Cardiac septum (tissue), 1 donor: Measurements from ENCODE around the gene CYYR1. TPM values are rescaled to one million over a fixed set of nuclear protein-coding genes. Genes with fewer than 3 reads are reported as not detected.

Experiments used
- DNase-seq: peaks from one replicate; pipeline ENCODE4 v3.0.0-alpha.2; 2020; ENCODE audit warnings: low spot score
- intact Hi-C: fragments of 100-400 bp; cut with DNase I; formaldehyde crosslinking; loops from one replicate; pipeline ENCODE4 v1.14.0; 2022
- total RNA-seq: library from RNA; stranded (reverse); fragmentation: NEBNext Ultra II Directional; extraction: Animal tissue kit (Norgen Biotek cat#: 25700); gene quantifications from one replicate; pipeline ENCODE4 v1.2.1, GENCODE V29; 2021
- donor health status: DM: no; HTN: no; CAD: no.

CYYR1 gene
- total RNA-seq, 1 donor from 2014 or later, result 13.8 TPM

DNA sequence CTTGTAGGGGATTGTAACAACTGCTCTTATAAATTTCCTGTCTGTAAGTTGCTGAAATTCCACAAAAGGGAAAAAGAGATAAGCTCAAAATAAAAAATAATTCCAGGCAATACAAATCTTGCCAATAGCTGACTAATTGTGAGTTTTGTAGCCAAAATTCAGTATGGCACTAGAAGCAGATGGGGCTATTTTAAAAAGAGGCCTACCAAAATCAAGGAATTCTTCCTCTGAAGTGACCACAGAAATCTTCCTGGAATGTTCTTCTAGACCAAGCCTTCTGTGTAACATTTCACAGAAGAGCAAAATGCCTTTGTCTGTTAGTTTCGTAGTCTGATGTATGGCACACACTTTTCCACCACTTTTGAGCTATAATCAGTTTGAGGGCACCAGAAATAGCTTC is 127.6 kb downstream of the CYYR1 start:
- no peak for DNase-seq
- intact Hi-C loops, result no loop called here

DNA sequence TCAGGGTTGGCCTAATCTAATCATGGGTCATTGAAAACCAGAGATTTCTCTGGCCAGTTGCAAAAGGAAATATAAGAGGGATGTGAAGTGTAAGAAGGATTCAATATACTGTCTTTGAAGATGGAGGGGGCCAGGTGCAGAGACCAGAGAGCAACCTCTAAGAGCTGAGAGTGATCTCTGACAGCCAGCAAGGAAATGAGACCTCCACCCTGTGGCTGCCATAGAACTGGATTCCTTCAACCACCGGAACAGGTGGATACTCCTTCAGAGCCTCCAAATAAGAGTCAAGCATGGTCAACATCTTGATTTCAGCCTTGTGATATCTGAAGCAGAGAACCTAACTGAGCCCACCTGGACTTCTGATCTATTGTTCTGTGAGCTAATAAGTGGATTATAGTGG is 128.4 kb downstream of the CYYR1 start:
- DNase-seq, result no peak
- intact Hi-C loops, result no loop called here

DNA sequence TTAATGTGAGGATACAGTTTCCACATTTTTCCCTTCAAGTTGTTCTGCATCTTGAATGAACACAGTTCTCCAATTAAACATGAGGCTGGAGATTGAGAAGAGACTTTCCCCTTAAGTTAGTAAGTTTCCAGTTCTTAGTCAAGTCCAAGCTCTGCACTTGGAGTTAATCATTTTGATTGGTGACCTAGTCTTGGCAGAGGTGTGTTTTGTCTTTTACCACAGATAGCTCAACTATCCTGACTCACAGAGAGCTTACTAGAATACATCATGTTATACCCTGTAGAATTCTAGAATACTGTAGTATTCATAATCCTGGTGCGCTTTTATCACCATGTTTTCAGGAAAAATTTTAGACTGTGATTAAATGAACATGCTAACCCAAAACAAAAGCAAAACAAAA is 129.2 kb downstream of the CYYR1 start:
- no peak for DNase-seq
- intact Hi-C loops, result no loop called here

DNA sequence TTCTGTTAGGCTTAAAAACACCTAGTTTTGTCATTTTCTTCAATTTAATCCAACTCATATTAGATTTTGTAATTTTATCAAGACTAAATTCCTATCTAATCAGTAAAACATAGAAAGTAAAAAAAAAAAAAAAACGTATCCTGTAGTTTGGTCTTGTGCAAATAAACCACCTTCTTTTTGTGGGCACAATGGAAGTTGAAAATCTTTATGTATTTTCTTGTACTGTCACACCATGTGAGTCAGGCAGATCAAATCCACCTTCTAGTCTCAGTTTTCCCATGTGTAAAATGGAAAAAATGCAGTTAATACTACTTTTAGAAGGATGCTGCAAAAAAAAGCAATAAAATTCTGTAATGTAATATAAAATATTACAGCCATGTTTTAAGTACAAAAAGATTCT is 129.8 kb downstream of the CYYR1 start:
- no peak for DNase-seq
- intact Hi-C loops, result no loop called here

DNA sequence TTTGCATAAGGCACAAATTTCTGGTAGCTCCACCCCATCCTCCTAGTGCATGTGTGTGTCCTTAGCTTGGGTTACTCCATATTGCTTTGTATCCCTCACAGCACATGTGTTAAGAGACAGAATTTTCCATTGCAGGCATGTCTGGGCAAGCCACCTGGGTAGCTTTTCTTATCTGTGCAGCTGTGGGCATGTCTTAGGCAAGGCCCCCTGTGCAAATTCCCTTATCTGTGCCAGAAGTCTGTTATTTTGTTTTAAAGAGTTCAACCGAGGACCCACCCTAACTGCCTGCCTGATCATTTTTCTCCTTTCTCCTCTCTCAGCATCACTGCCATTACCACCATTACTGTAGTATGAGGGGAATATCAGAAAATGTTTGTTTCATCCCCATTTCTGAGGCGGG is 131.9 kb downstream of the CYYR1 start:
- intact Hi-C loops, result no loop called here
- DNase-seq, result no peak

DNA sequence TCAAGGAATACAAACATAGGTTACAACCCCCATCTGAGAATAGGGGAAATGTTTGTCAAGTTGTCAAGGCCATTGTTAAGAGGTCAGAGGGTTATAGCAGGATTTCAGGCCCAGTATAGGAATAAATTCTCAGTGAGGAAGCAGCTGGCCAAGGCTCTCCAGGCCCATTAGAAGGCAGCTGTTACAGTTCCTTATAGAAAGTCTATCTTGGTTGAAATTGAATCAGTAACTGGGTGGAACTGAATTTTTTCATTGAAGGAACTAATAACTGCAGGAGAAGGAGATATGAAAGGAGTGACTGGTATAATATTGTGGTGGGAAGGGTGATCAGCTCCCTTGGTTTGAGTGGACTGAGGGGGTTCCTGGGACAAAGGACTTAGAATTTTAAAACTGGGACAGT is 134.1 kb downstream of the CYYR1 start:
- DNase-seq, result no peak
- intact Hi-C loops, result no loop called here

DNA sequence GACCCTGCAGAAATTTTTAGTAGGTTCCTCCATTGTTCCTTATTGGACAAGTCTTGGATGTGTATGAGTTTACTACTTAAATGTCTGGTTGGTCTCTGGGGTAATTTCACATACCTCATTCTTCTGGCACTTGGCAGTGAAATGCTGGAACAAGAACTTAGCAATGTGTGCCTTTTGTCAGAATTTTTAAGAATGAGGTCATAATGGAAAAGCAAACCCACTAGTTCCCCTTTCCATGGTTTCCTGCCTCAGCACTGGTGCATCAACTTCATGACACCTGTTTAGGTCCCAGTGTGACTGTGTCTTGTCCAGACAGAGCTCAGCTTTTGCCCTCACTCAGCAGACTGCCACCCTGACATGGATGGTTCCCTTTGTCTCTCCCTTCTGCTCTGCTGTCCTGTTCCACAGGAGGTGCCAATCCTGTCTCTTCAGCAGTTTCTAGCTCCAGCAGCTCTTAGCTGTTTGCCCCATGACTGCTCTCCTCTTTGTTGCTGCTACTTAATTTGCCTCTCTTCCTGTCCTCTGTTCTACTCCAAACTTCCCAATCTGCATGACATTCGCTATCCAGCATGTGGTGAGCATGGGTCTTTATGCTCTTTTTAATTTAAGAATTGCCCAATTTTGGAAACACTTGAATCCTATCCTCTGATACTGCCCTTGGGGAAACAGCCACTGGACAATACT is 135.6 kb downstream of the CYYR1 start:
- intact Hi-C loops, result no loop called here
- DNase-seq, result no peak

DNA sequence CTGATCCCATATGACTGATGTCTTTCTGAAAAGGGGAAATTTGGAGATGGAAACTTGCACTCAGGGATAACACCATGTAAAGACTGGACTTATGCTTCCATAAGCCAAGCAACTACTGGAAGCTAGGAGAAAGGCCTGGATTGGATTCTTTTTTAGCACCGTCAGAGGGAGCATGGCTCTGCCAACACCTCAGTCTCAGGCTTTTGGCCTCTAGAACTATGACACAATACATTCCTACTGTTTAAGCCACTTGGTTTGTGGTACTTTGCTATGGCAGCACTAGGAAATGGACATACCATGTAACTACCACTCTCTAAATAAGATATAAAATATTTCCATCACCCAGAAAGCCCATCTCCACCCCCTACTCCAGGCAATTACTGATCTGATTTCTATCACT is 139.7 kb downstream of the CYYR1 start:
- intact Hi-C loops, result no loop called here

DNA sequence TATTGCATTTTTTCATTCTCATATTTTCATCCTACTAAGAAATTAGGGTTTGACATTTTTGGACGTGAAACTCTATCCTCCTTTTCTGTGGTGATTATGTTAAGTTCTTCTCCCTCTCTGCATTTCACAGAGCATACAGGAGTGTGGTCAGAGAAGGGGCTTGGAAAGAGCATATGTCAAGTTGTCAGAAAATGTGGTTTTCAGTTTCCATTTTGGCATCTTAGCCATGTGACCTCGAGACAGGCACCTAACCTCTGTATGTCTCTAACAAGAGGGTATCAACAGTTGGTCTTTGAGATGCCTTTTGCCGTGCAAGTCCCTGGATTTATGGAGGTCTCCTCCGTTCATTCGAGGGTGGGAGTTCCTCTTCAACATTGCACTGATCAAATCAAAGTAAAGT is 140.7 kb downstream of the CYYR1 start:
- intact Hi-C loops, result no loop called here
- no peak for DNase-seq

More for the DNA sequence above, 139.7 kb downstream of the CYYR1 start:
- no peak for DNase-seq

DNA sequence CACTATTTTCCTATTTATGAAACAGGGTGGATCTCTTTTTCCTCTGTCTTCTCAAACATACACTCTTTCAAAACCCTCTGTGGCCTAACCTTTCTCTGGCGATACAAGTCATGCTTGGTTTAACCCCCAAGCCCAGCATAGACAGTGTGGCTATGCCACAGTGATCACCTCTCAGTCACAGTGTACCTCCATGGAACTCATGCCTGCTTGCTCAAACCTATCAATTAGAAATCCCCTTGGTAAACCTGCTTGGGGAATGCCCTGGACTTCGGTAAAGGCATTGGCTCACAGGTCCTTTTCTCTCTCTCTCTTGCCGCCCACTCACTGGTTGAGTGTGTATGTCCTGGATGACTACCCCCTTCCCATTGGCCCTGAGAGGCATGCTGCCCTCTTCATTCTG is 147.5 kb downstream of the CYYR1 start:
- intact Hi-C loops, result no loop called here
- no peak for DNase-seq

DNA sequence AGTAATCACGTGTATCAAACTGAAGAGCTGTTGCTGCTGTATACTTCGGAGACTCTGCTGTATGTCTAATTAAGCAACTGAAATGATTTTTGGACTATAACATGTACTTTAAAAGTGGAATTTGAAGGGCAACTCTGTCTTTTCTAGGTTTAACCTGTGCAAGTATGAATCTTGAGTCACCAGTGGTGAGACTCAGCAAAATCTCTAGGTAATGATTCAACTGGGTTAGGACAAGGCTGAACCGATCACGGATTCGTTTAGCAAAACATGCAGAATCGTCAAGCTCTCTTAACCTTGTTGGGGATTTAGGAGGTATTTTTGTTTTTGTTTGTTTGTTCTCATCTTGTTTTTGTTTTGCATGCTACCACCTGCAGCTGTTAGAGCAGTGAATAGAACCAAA is 149.6 kb downstream of the CYYR1 start:
- intact Hi-C loops, result no loop called here
- DNase-seq, result no peak

DNA sequence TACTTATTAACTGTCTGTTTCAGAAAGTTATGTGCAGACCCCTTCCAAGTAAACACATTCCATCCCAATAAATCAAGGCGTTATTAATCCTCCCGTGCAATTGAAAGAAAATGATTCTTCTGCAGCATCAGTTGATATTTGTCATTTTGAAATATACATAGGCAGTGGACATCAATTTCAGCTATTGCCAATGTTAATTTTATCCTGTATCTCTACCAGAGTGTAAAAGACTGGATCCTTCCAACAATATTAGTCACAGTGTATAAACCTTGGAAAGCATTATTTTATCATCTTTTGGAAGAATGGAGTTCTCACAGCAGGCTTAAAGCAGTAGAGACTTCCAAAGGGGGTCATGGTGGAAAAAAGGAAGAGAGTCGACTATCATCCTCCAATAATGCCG is 150.4 kb downstream of the CYYR1 start:
- intact Hi-C loops, result no loop called here

DNA sequence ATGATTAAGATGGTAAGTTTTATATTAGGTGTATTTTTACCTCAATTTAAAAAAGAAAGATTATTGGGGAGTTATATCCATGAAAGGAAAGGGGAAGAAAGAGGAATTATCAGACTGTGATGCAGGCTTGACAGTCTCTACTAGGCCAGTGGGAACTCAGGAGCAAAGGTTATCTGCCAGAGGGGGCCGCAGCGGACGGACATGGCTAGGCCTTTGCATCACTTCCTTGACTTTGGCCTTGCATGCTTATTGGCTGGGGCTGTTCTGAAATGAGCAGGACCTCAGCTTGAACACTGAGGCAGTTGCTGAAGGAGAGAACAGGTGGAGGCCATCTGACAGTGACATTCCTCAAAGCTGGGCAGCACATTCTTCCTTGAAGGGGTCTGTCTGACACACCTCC is 150.9 kb downstream of the CYYR1 start:
- intact Hi-C loops, result no loop called here
- no peak for DNase-seq

More for the DNA sequence above, 150.4 kb downstream of the CYYR1 start:
- no peak for DNase-seq

DNA sequence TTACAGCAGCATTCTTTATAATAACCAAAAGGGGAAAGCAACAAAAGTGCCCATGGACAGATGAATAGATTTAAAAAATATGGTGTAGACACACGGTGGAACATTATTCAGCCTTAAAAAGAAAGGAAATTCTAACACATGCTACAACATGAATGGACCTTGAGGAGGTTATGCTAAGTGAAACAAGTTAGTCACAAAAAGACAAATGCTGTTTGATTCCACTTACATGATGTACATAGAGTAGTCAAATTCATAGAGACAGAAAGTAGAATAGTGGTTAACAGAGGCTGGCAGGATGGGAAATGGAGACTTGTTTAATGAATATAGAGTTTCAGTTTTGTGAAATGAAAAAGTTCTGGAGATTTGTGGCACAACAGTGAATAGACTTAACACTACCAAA is 151.4 kb downstream of the CYYR1 start:
- intact Hi-C loops, result no loop called here
- no peak for DNase-seq
